ENCODE measurements around the gene SDCBP2.

SDCBP2 gene

GRCh38 chr20:1281279-1282057, 47.5 kb downstream of the SDCBP2 start:
- in situ Hi-C loops (cut with HindIII; ENCODE audit: low sequenced_read_pairs) = no loop called here

GRCh38 chr20:1280195-1281102, 48.5 kb downstream of the SDCBP2 start:
- no peak for DNase-seq (ENCODE audit: low read depth)
- no peak overlapping the region for H3K4me3 ChIP-seq (ENCODE audit: low read depth, low read length)
- TF ChIP-seq CTCF (IDR thresholded peaks at IDR 0.05; ENCODE audit: low read depth, low read length, missing control alignments) = no peak
- in situ Hi-C loops (cut with HindIII; ENCODE audit: low sequenced_read_pairs) = no loop called here

More at GRCh38 chr20:1281279-1282057, 47.5 kb downstream of the SDCBP2 start:
- no peak for TF ChIP-seq CTCF (IDR thresholded peaks at IDR 0.05; ENCODE audit: low read depth, low read length, missing control alignments)
- H3K4me3 ChIP-seq (ENCODE audit: low read depth, low read length) = no peak overlapping the region
- no peak for DNase-seq (ENCODE audit: low read depth)

GRCh38 chr20:1278993-1279392, 49.9 kb downstream of the SDCBP2 start:
- in situ Hi-C loops (cut with HindIII; ENCODE audit: low sequenced_read_pairs) = no loop called here
- H3K4me3 ChIP-seq (ENCODE audit: low read depth, low read length) = no peak overlapping the region
- DNase-seq (ENCODE audit: low read depth) = no peak
- no peak for TF ChIP-seq CTCF (IDR thresholded peaks at IDR 0.05; ENCODE audit: low read depth, low read length, missing control alignments)

DNA sequence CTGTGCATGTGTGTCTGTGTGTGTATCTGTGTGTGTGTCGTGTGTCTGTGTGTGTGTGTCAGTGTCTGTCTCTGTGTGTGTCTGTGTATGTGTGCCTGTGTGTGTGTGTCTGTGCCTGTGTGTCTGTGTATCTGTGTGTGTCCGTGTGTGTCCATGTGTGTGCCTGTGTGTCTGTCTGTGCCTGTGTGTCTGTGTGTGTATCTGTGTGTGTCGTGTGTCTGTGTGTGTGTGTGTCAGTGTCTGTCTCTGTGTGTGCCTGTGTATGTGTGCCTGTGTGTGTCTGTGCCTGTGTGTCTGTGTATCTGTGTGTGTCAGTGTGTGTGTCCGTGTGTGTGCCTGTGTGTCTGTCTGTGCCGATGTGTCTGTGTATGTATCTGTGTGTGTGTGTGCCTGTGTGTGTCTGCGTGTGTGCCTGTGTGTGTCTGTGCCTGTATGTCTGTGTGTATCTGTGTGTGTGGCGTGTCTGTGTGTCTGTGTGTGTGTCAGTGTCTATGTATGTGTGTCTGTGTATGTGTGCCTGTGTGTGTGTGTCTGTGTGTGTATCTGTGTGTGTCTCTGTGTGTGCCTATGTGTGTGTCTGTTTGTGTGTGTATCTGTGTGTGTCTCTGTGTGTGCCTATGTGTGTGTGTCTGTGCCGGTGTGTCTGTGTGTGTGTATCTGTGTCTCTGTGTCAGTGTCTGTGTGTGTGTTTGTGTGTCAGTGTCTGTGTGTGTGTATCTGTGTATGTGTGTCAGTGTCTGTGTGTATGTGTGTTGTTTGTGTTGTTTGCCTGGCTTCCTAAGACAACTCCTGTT, 51.2 kb downstream of the SDCBP2 start:
- no peak for TF ChIP-seq CTCF (IDR thresholded peaks at IDR 0.05; ENCODE audit: low read depth, low read length, missing control alignments)
- DNase-seq (ENCODE audit: low read depth) = no peak
- in situ Hi-C loops (cut with HindIII; ENCODE audit: low sequenced_read_pairs) = no loop called here
- H3K4me3 ChIP-seq (ENCODE audit: low read depth, low read length) = no peak overlapping the region

- in situ Hi-C loops (cut with HindIII; ENCODE audit: low sequenced_read_pairs) = no loop called here
- no peak for DNase-seq (ENCODE audit: low read depth)
- TF ChIP-seq CTCF (IDR thresholded peaks at IDR 0.05; ENCODE audit: low read depth, low read length, missing control alignments) = no peak
- H3K4me3 ChIP-seq (ENCODE audit: low read depth, low read length) = no peak overlapping the region
These were observed 53.0 kb downstream of the SDCBP2 start for GRCh38 chr20:1275919-1276318.

All from astrocyte of the cerebellum (primary cell).